A549 (cell line): Measurements from ENCODE around the gene CFAP68.

ENCODE experiments used
- CHD4 ChIP-seq: fragments of 200-600 bp; sonication (generic); IDR thresholded peaks from 2 replicates; pipeline ENCODE4 v1.6.1; 2016; ENCODE audit warnings: antibody characterized with exemption, mild to moderate bottlenecking, borderline replicate concordance
- CTCF ChIP-seq: fragments of >200 bp; sonication (Bioruptor Twin); formaldehyde crosslinking; IDR thresholded peaks from 3 replicates; pipeline ENCODE4 v1.5.1; 2016
- FOSL2 ChIP-seq, 2 experiments: fragments of 450-650 bp in 1 of 2; fragments of >200 bp in 1 of 2; sonication (Bioruptor Twin) in 1 of 2; formaldehyde crosslinking; IDR thresholded peaks; 2 replicates each; pipeline versions ENCODE4 v1.5.0 to v1.6.1; 2016 to 2020; ENCODE audit warnings: mild to moderate bottlenecking in 1 of 2, moderate library complexity in 1 of 2
- KDM5A ChIP-seq: fragments of 200-600 bp; sonication (generic); IDR thresholded peaks from 2 replicates; pipeline ENCODE4 v1.6.1; 2016; ENCODE audit warnings: antibody characterized with exemption, mild to moderate bottlenecking
- POLR2A ChIP-seq: IDR thresholded peaks from 2 replicates; pipeline ENCODE4 v1.6.1; 2012; ENCODE audit warnings: mild to moderate bottlenecking, low read length

GRCh38 chr11:111860257-111860656, 19.1 kb upstream of the CFAP68 start:
- TF ChIP-seq POLR2A (no peak), CTCF (no peak), CHD4 (no peak), KDM5A (no peak), FOSL2 (IDR thresholded peaks at IDR 0.05) (no peak), FOSL2 (CRISPR knock-in tag; IDR thresholded peaks at IDR 0.05) (no peak)
